ENCODE results near the gene KLHL25. TPM values are rescaled to one million over a fixed set of nuclear protein-coding genes. Genes with fewer than 3 reads are reported as not detected.

The KLHL25 gene
- total RNA-seq, 1 experiment from 2014 or later: 16.0 TPM

DNA sequence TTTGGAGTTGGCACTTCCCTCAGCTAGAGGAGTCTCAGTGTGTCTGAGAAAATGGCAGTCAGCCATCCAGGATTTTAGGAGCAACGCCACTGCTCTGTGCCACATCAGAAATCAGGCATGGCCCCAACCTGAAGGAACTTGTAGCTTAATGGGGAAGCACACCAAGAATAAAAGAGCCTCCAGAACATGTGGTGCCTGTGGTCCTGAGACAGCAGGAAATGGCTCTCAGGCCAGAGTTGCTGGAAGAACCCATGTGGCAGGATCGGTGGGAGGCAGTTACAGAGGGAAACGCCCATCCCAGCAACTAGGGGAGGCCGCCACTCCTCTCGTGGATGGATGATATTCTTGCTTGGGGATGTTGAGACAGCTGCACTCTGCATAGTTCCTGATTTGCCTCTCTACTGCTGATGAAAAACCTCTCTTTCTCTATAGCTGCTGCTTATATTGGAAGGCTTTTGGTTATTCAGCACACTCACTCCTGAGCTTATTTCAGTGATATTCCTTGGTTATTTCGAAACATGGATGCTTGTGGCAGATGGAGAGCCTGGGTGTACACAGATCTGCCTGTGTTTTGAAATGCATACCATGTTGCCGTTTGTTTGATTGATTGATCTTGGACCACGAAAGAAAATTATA is 52.4 kb downstream of the KLHL25 start:
- no peak overlapping the region for H3K27ac Mint-ChIP-seq (ENCODE audit: unreplicated experiment)
- H3K27me3 Mint-ChIP-seq (ENCODE audit: unreplicated experiment): no peaks in the 10 kb centered on the region
- BruUV-seq (replicated peaks): no TSS peak
- H3K4me3 Mint-ChIP-seq (ENCODE audit: low read depth, unreplicated experiment): no peak overlapping the region
- CTCF ChIA-PET: interaction anchor here (0.5 to 1.0 kb wide), 3 partner anchors 11 to 145 kb away, joined by 3 to 7 read pairs (median 3); no protein-coding TSS in a partner anchor
- no peak for DNase-seq
- peaks cover 79% of the 10 kb centered on the region for H3K36me3 Mint-ChIP-seq (ENCODE audit: insufficient read depth, unreplicated experiment)
- H3K4me1 Mint-ChIP-seq (ENCODE audit: low read depth, unreplicated experiment): no peaks in the 10 kb centered on the region
- intact Hi-C loops (cut with micrococcal nuclease; ENCODE audit: unreplicated experiment): no loop called here
- TF ChIP-seq, protein P1, sequence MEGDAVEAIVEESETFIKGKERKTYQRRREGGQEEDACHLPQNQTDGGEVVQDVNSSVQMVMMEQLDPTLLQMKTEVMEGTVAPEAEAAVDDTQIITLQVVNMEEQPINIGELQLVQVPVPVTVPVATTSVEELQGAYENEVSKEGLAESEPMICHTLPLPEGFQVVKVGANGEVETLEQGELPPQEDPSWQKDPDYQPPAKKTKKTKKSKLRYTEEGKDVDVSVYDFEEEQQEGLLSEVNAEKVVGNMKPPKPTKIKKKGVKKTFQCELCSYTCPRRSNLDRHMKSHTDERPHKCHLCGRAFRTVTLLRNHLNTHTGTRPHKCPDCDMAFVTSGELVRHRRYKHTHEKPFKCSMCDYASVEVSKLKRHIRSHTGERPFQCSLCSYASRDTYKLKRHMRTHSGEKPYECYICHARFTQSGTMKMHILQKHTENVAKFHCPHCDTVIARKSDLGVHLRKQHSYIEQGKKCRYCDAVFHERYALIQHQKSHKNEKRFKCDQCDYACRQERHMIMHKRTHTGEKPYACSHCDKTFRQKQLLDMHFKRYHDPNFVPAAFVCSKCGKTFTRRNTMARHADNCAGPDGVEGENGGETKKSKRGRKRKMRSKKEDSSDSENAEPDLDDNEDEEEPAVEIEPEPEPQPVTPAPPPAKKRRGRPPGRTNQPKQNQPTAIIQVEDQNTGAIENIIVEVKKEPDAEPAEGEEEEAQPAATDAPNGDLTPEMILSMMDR (IDR thresholded peaks at IDR 0.05; ENCODE audit: unreplicated experiment): no peak
- H3K9me3 Mint-ChIP-seq (ENCODE audit: low read depth, unreplicated experiment): no peaks in the 10 kb centered on the region

DNA sequence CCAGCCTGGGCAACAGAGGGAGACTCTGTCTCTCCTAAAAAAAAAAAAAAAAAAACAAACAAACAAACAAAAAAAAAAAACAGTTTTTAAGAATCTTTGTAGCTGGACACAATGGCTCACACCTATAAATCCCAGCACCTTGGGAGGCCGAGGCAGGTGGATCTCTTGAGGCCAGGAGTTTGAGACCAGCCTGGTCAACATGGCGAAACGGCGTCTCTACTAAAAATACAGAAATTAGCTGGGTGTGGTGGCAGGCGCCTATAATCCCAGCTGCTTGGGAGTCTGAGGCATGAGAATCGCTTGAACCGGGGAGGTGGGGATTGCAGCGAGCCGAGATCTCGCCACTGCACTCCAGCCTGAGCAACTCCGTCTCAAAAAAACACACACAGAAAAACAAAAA is 53.1 kb downstream of the KLHL25 start:
- Mint-ChIP-seq H3K4me1 (ENCODE audit: low read depth, unreplicated experiment) (no peaks in the 10 kb centered on the region), H3K36me3 (ENCODE audit: insufficient read depth, unreplicated experiment) (peaks cover 79% of the 10 kb centered on the region), H3K27ac (ENCODE audit: unreplicated experiment) (no peak overlapping the region), H3K4me3 (ENCODE audit: low read depth, unreplicated experiment) (no peak overlapping the region), H3K27me3 (ENCODE audit: unreplicated experiment) (no peaks in the 10 kb centered on the region), H3K9me3 (ENCODE audit: low read depth, unreplicated experiment) (no peaks in the 10 kb centered on the region)
- no peak for DNase-seq
- TF ChIP-seq, protein P1 (IDR thresholded peaks at IDR 0.05; ENCODE audit: unreplicated experiment): no peak
- no TSS peak for BruUV-seq (replicated peaks)
- CTCF ChIA-PET: interaction anchor here (1.0 kb wide), 1 partner anchor 120 kb away, joined by 3 read pairs; no protein-coding TSS in a partner anchor
- intact Hi-C loops (cut with micrococcal nuclease; ENCODE audit: unreplicated experiment): no loop called here

DNA sequence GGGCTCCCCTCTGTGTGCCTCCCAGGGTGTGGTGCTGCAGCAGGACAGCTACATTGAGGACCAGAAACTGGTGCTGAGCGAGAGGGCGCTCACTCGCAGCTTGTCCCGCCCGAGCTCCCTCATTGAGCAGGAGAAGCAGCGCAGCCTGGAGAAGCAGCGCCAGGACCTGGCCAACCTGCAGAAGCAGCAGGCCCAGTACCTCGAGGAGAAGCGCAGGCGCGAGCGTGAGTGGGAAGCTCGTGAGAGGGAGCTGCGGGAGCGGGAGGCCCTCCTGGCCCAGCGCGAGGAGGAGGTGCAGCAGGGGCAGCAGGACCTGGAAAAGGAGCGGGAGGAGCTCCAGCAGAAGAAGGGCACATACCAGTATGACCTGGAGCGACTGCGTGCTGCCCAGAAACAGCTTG is 53.7 kb downstream of the KLHL25 start:
- DNase-seq: no peak
- TF ChIP-seq, protein P1 (IDR thresholded peaks at IDR 0.05; ENCODE audit: unreplicated experiment): no peak
- BruUV-seq (replicated peaks): no TSS peak
- intact Hi-C loops (cut with micrococcal nuclease; ENCODE audit: unreplicated experiment): no loop called here
- Mint-ChIP-seq H3K27ac (ENCODE audit: unreplicated experiment) (no peak overlapping the region), H3K27me3 (ENCODE audit: unreplicated experiment) (no peaks in the 10 kb centered on the region), H3K9me3 (ENCODE audit: low read depth, unreplicated experiment) (no peaks in the 10 kb centered on the region), H3K4me1 (ENCODE audit: low read depth, unreplicated experiment) (no peaks in the 10 kb centered on the region), H3K36me3 (ENCODE audit: insufficient read depth, unreplicated experiment) (peaks cover 79% of the 10 kb centered on the region), H3K4me3 (ENCODE audit: low read depth, unreplicated experiment) (no peak overlapping the region)
- CTCF ChIA-PET: interaction anchor here (0.6 kb wide), 1 partner anchor 59 kb away, joined by 5 read pairs; no protein-coding TSS in a partner anchor

DNA sequence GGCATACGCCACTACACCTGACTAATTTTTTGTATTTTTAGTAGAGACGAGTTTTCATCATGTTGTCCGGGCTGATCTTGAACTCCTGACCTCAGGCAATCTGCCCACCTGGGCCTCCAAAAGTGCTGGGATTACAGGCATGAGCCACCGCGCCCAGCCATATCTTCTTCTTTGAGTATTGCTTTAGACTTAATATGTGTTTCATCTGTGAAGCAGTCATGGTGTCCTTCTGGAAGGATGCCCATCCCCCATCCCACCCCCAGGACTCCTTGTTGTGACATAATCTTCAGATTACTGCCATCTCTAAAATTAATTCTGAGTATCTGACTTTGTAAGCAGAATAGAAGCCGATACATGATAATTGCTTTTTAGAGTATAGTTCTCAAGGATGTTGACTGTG is 57.7 kb downstream of the KLHL25 start:
- no peaks in the 10 kb centered on the region for H3K4me1 Mint-ChIP-seq (ENCODE audit: low read depth, unreplicated experiment)
- peaks cover 77% of the 10 kb centered on the region for H3K36me3 Mint-ChIP-seq (ENCODE audit: insufficient read depth, unreplicated experiment)
- no peak overlapping the region for H3K4me3 Mint-ChIP-seq (ENCODE audit: low read depth, unreplicated experiment)
- intact Hi-C loops (cut with micrococcal nuclease; ENCODE audit: unreplicated experiment): loop anchor here (10.0 kb wide), 1 partner anchor 442 kb away; no protein-coding TSS in a partner anchor
- TSS peak; percentile 22 for BruUV-seq (replicated peaks)
- CTCF ChIA-PET: no interaction called here
- peaks cover 5% of the 10 kb centered on the region for H3K9me3 Mint-ChIP-seq (ENCODE audit: low read depth, unreplicated experiment)
- TF ChIP-seq, protein P1 (IDR thresholded peaks at IDR 0.05; ENCODE audit: unreplicated experiment): no peak
- no peak overlapping the region for H3K27ac Mint-ChIP-seq (ENCODE audit: unreplicated experiment)
- no peak for DNase-seq
- H3K27me3 Mint-ChIP-seq (ENCODE audit: unreplicated experiment): no peaks in the 10 kb centered on the region
